DOHH2 (cell line): Measurements from ENCODE around the gene ANKRD65.
"Not testable (repeated sequence)": the region's sequence is repeated elsewhere in the genome, so short reads cannot be mapped to it uniquely, and the experiment has no call there.

ENCODE experiments used
- EZH2phosphoT487 ChIP-seq: fragments of 200-600 bp; sonication (generic); IDR thresholded peaks from 2 replicates; pipeline ENCODE4 v1.6.1; 2017; ENCODE audit warnings: borderline replicate concordance, mild to moderate bottlenecking, antibody characterized with exemption, low read length, moderate library complexity, mixed read lengths
- TF ChIP-seq, protein P1 (sequence below): fragments of 200-600 bp; sonication (generic); IDR thresholded peaks from one replicate; pipeline ENCODE4 v1.5.1; 2014; ENCODE audit warnings: antibody characterized with exemption, mild to moderate bottlenecking, low read depth, low read length; ENCODE audit not compliant: poor library complexity, severe bottlenecking

DNA sequence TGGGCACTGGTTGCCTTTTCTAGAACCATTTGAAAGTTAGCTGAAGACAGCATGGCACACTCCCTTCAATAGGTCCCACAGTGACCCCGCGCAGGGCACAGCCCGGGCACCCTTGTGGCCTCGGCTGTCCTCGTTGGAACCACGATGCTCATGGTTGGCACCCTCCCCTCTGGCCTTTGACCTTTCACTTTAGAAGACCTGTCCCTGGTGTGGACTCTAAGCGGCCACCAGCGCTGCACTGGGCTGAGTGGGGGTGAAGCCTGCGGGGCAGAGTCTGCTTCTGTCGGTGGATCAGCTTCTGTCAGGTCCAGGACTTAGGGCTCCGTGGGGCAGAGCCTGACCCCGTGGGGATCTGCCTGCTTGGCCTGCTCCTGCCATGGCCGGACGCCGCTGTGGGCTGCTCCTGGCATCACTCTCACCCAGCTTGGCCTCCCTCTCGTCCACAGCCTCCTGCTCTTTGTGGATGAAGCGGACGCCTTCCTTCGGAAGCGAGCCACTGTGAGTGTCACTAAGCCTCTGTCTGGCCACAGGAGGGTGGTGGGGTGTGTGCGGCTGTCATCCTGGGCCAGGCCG lies 35.7 kb upstream of the ANKRD65 start:
- TF ChIP-seq, protein P1, sequence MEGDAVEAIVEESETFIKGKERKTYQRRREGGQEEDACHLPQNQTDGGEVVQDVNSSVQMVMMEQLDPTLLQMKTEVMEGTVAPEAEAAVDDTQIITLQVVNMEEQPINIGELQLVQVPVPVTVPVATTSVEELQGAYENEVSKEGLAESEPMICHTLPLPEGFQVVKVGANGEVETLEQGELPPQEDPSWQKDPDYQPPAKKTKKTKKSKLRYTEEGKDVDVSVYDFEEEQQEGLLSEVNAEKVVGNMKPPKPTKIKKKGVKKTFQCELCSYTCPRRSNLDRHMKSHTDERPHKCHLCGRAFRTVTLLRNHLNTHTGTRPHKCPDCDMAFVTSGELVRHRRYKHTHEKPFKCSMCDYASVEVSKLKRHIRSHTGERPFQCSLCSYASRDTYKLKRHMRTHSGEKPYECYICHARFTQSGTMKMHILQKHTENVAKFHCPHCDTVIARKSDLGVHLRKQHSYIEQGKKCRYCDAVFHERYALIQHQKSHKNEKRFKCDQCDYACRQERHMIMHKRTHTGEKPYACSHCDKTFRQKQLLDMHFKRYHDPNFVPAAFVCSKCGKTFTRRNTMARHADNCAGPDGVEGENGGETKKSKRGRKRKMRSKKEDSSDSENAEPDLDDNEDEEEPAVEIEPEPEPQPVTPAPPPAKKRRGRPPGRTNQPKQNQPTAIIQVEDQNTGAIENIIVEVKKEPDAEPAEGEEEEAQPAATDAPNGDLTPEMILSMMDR: not testable (repeated sequence)
- not testable (repeated sequence) for TF ChIP-seq EZH2phosphoT487
